ENCODE results near the gene JCHAIN.
A peak's percentile ranks its signal among the peaks of the same experiment; 100 is the strongest.
"Not testable (repeated sequence)": the region's sequence is repeated elsewhere in the genome, so short reads cannot be mapped to it uniquely, and the experiment has no call there.

Gene JCHAIN

GRCh38 chr4:70666369-70666768, at the start of gene JCHAIN:
TSS of gene JCHAIN (minus strand) at chr4:70666508. CDS start at chr4:70666490, 18 bp downstream.
- no peak for DNase-seq

DNA sequence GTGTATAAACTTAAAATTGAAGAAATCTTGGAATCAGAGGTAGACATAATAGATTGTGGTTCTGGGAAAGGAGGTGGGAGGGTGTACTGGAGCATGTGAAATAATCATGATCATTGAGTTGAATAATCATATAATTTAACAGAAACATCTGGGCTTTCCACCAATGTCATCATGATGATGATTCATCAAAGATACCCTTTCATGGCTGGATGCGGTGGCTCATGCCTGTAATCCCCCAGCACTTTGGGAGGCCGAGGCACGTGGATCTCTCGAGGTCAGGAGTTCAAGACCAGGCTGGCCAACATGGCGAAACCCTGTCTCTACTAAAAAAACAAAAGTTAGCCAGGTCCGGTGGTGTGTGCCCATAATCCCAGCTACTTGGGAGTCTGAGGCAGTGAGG, 48.8 kb upstream of the JCHAIN start:
- no peak for DNase-seq

DNA sequence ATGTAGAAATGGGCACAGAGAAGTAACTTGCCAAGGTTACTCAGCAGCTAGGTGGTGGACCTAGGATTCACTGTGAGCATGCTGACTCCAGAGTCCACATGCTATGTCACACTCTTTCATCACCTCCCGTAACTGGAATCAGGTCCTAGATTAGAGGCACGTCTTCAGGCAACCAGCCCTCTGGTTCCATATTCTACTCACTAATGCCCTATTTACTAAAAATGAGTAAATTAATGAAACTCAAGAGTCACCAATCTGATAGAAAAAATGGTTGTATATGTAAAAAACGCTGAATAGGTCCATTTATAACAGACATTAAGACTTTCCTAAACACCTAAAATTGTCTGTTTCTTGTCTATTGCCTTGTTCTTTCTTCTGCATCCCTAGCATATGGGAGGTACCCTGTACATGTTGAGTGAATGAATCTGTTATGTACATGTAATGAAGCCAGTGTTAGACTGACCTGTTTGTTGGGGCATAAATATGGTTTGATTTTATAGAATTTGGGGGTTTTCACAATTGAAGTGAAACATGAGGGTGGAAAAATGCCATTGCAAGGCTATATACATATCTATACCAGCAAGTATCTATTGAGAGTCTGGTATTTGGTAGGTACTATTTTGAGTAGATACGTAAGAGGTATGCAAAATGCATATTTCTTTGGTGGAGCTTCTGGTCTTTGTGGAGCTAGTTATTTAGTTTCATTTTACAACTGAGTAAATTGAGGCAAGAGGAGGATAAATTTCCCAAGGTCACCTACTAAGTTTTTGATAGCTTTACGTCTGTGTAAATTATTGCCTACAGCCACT, 48.0 kb upstream of the JCHAIN start:
- DNase-seq: no peak

DNA sequence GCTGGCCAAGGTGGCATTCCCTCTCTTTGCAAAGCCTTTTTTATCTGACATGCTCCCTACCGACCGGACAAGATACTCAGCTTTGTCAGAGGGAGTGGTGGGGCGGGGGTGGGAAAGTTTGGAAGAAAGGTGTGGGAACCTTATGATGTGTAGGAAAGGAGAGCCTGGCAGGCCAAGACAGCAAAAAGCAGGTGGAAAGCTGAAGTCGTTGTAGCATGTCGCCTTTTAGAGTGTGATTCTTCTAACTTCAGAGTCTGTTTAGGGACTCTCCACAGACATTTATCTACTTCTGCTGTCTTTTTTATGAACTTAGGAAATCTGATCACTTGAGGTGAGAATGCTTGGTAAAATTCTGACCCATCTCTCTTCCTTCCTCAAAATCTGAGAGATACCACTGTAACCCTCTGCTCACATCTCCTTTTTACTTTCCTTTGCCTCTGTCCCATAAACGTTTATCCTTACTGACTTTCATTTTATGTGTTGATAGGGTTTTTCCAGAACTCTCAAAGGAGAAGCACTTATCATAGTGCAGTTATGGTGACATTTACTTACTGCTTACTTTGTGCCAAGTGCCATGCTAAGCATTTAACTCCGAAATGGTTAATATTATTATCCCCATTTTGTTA, 47.3 kb upstream of the JCHAIN start:
- no peak for DNase-seq

DNA sequence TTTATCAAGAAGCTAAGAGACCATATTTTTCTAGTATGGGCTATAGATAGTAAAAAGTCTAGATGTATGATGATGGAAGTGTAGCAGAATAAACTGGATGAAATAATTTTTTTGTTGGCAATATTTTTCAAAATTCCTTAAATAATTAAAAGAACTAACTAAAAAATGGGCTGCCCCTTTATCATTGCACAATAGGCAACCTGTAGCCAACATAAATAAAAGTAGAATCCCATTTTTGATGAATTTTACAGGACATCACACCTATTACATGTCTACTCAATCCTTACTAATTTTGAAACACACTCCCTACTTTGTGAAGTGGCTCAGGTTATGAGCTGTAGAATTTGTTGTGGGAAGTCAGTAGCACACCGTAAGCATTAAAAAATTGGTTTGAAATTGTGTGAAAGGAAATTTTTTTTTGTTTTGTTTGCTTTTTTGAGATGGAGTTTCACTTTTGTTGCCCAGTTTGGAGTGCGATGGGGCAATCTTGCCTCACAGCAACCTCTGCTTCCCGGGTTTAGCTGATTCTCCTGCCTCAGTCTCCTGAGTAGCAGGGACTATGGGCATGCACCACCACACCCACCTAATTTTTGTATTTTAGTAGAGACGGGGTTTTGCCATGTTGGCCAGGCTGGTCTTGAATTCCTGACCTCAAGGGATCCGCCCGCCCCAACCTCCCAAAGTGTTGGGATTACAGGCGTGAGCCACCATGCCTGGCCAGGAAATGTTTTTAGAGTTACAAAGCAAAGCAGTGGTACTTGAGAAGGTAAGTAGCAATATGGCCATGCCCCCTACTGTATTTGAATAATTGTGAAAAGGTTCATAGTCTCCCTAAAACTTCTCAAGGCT, 46.5 kb upstream of the JCHAIN start:
- no peak for DNase-seq

- DNase-seq: no peak
These were observed 45.8 kb upstream of the JCHAIN start for GRCh38 chr4:70712150-70712549.

DNA sequence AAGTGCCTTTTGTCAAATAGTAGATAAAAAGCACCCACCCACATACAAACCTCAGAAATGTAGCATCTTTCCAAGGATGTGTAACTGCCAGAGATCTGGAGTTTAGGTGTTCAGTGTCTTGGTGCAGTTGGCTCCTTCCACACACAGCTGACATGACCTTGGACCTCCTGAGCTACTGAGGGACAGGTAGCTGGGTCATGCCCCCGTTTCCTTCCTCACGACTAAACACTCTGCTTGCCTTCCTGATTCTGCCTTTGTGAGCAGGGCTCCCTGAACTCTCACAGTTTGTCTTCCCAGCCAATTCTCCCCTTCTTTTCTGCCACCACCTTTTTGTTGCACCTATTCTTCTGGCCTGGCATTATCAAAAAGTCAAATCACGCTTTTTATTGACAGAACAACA, 45.3 kb upstream of the JCHAIN start:
- no peak for DNase-seq

DNA sequence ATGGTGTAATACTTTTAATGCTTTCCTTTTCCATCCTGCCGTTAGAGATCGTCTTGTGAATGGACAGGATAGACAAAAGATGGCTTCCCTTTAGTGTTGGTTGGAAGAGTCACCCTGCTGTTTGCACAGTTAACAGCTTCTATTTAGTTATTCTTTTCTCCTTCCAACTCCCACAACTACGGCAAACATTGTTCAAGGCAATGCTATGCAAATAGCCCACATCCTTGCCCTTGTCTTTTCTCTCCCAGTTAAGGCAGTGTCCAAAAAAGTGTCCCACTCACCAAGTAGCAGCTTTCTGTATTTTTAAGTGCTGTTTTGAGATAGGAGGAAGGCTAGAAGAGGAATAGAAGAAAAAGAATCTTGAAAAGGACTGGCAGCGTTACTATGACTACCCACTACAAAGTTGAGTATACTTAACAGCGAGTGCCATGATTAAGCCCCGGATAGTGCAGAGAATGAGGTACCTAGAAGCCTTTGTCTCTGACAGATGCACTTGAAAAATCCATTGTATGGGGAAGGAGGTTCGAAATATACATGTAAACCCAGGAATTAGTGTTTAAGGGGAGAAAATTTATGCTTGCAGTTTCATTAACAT, 43.4 kb upstream of the JCHAIN start:
- no peak for DNase-seq

GRCh38 chr4:70706516-70706915, 40.2 kb upstream of the JCHAIN start:
- no peak for DNase-seq

GRCh38 chr4:70706044-70706461, 39.7 kb upstream of the JCHAIN start:
- peak; percentile 2 for DNase-seq

DNA sequence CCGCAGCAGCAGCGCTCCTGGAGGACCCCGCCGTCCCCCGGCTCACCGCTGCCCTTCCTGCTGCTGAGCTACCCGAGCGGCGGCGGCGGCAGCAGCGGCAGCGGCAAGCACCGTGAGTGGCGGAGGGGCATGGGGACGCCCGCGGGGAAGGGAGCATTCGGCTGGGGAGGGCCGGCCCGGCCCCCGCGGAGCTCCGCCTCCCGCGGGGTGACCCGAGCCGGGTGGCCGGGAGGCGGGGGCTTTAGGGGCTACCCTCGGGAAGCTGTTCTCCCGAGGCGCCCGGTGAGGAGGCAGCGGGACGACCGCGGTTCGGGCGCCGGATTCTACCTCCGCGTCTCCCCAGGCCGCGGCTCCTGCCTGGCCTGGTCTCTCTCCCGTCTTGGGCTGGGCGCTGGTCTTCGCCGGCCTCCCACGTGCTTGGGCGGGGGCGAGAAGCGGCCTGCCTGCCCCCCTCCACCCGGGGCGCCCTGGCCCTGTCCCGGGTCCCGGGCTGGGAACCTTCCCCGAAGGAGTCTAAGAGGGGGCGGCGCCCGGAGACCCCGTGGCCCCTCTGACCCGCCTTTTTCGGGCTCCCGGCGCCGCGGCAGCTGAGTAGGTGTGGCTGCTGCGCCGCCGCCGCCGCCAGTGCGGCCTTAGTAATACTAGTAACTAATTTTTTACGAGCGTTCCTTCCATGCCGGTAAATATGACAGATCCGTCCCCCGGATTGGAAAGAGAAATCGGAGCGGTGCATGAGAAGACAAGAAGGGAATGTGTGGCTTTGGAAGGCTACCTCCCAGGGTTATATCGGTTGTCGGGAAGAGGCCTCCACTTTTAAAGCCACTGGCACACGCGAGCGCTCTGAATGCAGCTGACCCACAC, 39.1 kb upstream of the JCHAIN start:
- DNase-seq: peak; percentile 35

DNA sequence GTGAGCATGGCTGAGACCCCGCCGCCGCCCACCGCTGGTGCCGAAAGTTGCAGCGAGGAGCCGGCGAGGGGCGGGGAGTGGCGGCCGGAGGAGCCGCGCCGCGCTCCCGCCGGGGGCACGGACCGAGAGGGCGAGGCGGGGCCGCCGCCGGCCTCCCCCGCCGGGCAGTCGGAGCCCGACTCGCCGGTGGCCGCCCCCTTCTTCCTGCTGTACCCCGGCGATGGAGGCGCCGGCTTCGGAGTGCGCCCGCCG, 38.5 kb upstream of the JCHAIN start:
- DNase-seq: no peak

DNA sequence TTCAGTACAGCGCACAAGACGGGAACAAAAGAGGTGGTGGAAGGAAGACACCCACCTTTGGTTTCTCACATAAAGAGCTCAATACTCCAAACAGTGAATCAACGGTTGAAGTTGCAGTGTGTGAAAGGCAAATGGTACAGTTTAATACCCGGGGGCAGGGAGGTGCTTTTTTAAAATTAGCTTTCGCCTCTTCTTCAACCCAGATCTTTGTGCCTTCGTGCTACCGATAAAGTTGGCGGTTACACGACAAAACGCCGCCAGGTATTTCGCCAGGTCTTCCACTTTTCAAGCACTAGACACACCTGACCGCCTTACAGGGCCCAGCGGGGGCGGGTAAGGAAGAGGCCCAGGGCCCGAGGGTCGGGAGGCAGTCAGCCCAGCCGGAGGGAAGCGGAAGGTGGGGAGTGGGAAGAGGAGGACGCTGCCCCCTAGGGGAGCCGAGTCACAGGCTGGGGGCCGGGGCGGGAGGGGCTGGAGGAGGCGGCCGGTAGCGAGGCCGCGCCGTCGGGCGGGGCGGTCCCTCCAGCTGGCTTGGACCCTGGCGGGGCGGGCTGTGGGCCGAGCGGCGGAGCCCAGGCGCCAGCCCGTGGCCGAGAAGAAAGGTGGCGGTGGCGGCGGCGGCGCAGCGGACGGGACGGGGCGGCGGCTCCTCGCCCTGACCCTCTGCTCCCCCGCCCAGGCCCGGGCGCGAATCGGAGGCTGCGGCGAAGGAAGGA, 38.1 kb upstream of the JCHAIN start:
- no peak for DNase-seq

DNA sequence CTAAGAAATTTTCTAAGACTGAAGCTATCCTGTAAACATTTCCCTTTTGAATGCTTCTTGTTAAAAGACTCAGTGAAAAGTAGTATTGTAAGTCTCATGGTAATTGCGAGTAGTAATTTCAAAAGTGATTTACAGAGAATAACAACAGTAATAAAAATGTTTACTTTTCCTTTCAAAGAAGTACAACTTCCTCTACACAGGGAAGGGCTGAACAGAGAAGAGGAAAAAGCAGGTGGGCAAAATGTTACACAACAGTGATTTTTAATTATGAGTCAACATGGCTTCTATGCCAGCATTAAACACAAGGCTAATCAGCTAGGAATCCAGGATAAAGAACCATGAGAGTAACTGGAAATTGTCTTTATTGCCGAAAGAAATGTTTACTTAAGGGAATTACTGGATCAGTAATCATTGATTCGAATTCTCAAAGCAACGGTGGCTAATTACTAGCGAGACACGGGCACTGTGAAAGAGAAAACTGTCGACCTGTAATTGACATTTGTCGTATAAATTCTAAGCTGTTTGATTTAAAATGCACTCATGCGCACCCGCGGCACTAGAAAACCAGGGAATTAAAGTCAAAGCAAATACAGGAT, 37.4 kb upstream of the JCHAIN start:
- DNase-seq: no peak

DNA sequence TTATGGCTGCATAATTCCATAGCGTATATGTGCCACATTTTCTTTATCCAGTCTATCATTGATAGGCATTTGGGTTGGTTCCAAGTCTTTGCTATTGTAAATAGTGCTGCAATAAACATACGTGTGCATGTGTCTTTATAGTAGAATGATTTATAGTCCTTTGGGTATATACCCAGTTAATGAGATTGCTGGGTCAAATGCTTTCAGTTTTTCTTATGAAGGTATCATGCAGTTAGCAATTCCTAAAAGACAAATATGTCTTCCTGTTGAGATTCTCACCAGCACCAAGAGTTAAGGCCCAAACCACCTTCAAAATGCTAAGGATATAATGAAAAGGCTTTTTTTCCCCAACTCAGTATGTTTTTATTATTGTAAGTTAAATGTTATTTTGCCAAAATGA, 36.3 kb upstream of the JCHAIN start:
- not testable (repeated sequence) for DNase-seq

GRCh38 chr4:70701271-70701670, 35.0 kb upstream of the JCHAIN start:
- no peak for DNase-seq

- DNase-seq: no peak
These were observed 34.4 kb upstream of the JCHAIN start for GRCh38 chr4:70700712-70701111.

DNA sequence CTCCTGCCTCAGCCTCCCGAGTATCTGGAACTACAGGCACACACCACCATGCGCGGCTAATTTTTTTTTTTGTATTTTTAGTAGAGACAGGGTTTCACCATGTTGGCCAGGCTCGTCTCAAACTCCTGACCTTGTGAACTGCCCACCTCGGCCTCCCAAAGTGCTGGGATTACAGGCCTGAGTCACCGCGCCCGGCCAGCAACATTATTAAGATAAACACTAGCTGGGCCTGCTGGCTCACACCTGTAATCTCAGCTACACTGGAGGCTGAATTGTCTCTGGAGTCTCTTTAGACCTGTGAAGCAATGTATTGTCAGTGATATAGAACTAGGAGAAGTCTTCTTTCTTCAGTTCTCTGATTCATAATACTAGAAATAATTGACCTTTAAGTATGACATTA, 32.1 kb upstream of the JCHAIN start:
- not testable (repeated sequence) for DNase-seq

- not testable (repeated sequence) for DNase-seq
These were observed 28.3 kb upstream of the JCHAIN start for GRCh38 chr4:70694633-70695032.

DNA sequence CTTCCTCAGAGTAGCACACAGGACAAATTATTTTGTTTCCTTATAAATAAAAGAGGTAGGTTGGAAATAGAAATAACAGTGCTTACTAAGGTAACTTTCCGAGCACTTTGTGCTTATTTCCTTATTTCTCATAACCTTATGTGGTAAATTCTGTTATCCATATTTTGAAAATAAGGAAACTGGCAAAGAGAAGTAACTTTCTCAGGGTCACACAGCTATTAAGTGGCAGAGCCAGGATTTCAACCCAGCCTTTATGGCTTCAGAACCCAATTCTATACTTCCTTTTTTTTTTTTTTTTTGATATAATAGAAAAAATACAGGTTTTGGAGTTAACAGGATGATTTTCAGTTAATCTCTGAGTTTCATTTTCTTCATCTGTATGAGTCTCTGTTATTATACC, 25.4 kb upstream of the JCHAIN start:
- no peak for DNase-seq

DNA sequence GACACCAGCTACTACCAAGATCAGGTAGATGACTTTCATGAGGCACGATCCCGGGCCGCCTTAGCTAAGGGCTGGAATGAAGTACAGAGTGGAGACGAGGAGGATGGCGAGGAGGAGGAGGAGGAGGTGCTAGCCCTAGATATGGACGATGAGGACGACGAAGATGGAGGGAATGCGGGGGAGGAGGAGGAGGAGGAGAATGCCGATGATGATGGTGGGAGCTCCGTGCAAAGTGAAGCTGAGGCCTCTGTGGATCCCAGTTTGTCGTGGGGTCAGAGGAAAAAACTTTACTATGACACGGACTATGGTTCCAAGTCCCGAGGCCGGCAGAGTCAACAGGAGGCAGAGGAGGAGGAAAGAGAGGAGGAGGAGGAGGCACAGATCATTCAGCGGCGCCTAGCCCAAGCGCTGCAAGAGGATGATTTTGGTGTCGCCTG, 22.5 kb upstream of the JCHAIN start:
- DNase-seq: no peak
